HepG2 (cell line): ENCODE measurements around the gene SMAP1. TPM values are rescaled to one million over a fixed set of nuclear protein-coding genes. Genes with fewer than 3 reads are reported as not detected.

Experiments used
- ATAC-seq: fragments of 200-7000 bp; cut with Tn5 transposase; 3 replicates; pipeline ENCODE4 v1.9.1; 2020; ENCODE audit warnings: mild to moderate bottlenecking, moderate library complexity
- BruUV-seq: library from RNA; stranded (reverse); fragments of 400-500 nt; replicated peaks from 2 replicates; lab custom pipeline; 2021; lab: Mats Ljungman, UMichigan
- CTCF ChIA-PET: fragments of 300-600 bp; formaldehyde crosslinking; extraction: SDS; loops from one replicate; lab custom pipeline; 2021; ENCODE audit warnings: low total read pairs, inconsistent platforms, low intra/inter-chr PET ratio; lab: Yijun Ruan, JAX
- POLR2A ChIA-PET: fragments of 350-600 bp; sonication (Branson Sonifier 250); formaldehyde crosslinking; loops from one replicate; lab custom pipeline; 2020; ENCODE audit warnings: antibody characterized with exemption, inconsistent platforms; lab: Yijun Ruan, JAX
- DNase-seq: peaks from one replicate; pipeline ENCODE4 v3.0.0-alpha.2; 2015; ENCODE audit warnings: low spot score
- FAIRE-seq: peaks from 3 replicates; lab custom pipeline; 2011; peaks lifted over from hg19 to GRCh38; lab: Jason Lieb, UNC
- H2AFZ ChIP-seq: one replicate; pipeline ENCODE4 v1.6.1; 2011; ENCODE audit warnings: low read length, inconsistent platforms
- H3K27ac ChIP-seq: fragments of 300-600 bp; 3 replicates; pipeline ENCODE4 v1.8.0; 2011; ENCODE audit warnings: mixed run types, mild to moderate bottlenecking, mixed read lengths, low read length, inconsistent platforms; ENCODE audit not compliant: insufficient read depth; ENCODE audit errors: extremely low read length
- H3K27me3 ChIP-seq, 2 experiments: fragments of 200-600 bp in 1 of 2; 2 replicates in 1 of 2; 3 replicates in 1 of 2; pipeline versions ENCODE4 v1.6.0 to v1.8.0; 2011; ENCODE audit warnings: low read length in 2 of 2, mild to moderate bottlenecking in 2 of 2, moderate library complexity in 2 of 2, inconsistent platforms in 1 of 2; ENCODE audit not compliant: insufficient read depth in 2 of 2, control insufficient read depth in 1 of 2
- H3K36me3 ChIP-seq, 2 experiments: fragments of 200-600 bp in 1 of 2; replicated peaks in 1 of 2; 2 replicates in 1 of 2; 3 replicates in 1 of 2; pipeline versions ENCODE4 v1.5.1 to v1.8.0; 2011; ENCODE audit warnings: low read length in 2 of 2, inconsistent platforms in 1 of 2; ENCODE audit not compliant: insufficient read depth in 2 of 2, control insufficient read depth in 1 of 2
- H3K4me1 ChIP-seq: 2 replicates; pipeline ENCODE4 v1.5.1; 2012; ENCODE audit warnings: low read length, inconsistent platforms; ENCODE audit not compliant: insufficient read depth
- H3K4me2 ChIP-seq: 2 replicates; pipeline ENCODE4 v1.6.0; 2011; ENCODE audit warnings: low read depth, low read length, inconsistent platforms
- H3K4me3 ChIP-seq, 3 experiments: fragments of 200-600 bp in 1 of 3; sonication (generic), shearing (Covaris generic) in 1 of 3; replicated peaks in 1 of 3; 2 replicates each; pipeline ENCODE4 v1.5.1; 2011 to 2016; ENCODE audit warnings: low read length in 3 of 3, inconsistent platforms in 2 of 3, low read depth in 2 of 3, mild to moderate bottlenecking in 2 of 3, control low read depth in 1 of 3, mixed read lengths in 1 of 3; ENCODE audit not compliant: insufficient read depth in 1 of 3
- H3K79me2 ChIP-seq: one replicate; pipeline ENCODE4 v1.6.1; 2011; ENCODE audit warnings: low read length, inconsistent platforms; ENCODE audit not compliant: insufficient read depth
- H3K9ac ChIP-seq: 2 replicates; pipeline ENCODE4 v1.6.0; 2011; ENCODE audit warnings: mild to moderate bottlenecking, low read depth, low read length, inconsistent platforms; ENCODE audit not compliant: insufficient read depth
- H3K9me3 ChIP-seq: 2 replicates; pipeline ENCODE4 v1.5.1; 2012; ENCODE audit warnings: mild to moderate bottlenecking, low read length
- H4K20me1 ChIP-seq: 2 replicates; pipeline ENCODE4 v1.6.0; 2011; ENCODE audit warnings: inconsistent platforms, mild to moderate bottlenecking, low read length, moderate library complexity; ENCODE audit not compliant: insufficient read depth
- CHD4 ChIP-seq: fragments of 200-600 bp; sonication (generic); IDR thresholded peaks from 2 replicates; pipeline ENCODE4 v1.7.0; 2017; ENCODE audit warnings: mild to moderate bottlenecking, low read length, borderline replicate concordance
- ERF ChIP-seq: IDR thresholded peaks from 2 replicates; pipeline ENCODE4 v1.6.1; 2018; ENCODE audit warnings: missing biosample characterization, missing genetic modification reagents
- EZH2 ChIP-seq: conservative IDR thresholded peaks from 2 replicates; pipeline ENCODE4 v1.6.1; 2012; ENCODE audit warnings: mild to moderate bottlenecking, low read depth, low read length, moderate library complexity
- MAF1 ChIP-seq: sonication (generic); formaldehyde crosslinking; IDR thresholded peaks from 2 replicates; pipeline ENCODE4 v1.5.0; 2020; ENCODE audit warnings: missing genetic modification reagents, borderline replicate concordance
- NAIF1 ChIP-seq: sonication (generic); formaldehyde crosslinking; IDR thresholded peaks from 2 replicates; pipeline ENCODE4 v1.5.0; 2020; ENCODE audit warnings: mild to moderate bottlenecking, missing genetic modification reagents, borderline replicate concordance
- POLR2G ChIP-seq: fragments of 200-400 bp; formaldehyde crosslinking; IDR thresholded peaks from 2 replicates; pipeline ENCODE4 v1.6.1; 2018; ENCODE audit warnings: mild to moderate bottlenecking, low read depth, low read length, moderate library complexity
- SYNCRIP ChIP-seq: fragments of 200-400 bp; formaldehyde crosslinking; IDR thresholded peaks from 2 replicates; pipeline ENCODE4 v1.6.1; 2018; ENCODE audit warnings: mild to moderate bottlenecking, low read depth, low read length; ENCODE audit not compliant: insufficient read depth
- TCF7 ChIP-seq: sonication (generic); IDR thresholded peaks from 2 replicates; pipeline ENCODE4 v1.6.1; 2016; ENCODE audit warnings: antibody characterized with exemption, low read depth
- ZNF260 ChIP-seq: sonication (generic); formaldehyde crosslinking; IDR thresholded peaks from 2 replicates; pipeline ENCODE4 v1.4.0; 2020; ENCODE audit warnings: missing genetic modification reagents, low read depth, mild to moderate bottlenecking, borderline replicate concordance
- ZNF589 ChIP-seq: sonication (generic); formaldehyde crosslinking; conservative IDR thresholded peaks from 2 replicates; pipeline ENCODE4 v1.8.0; 2022; ENCODE audit warnings: mild to moderate bottlenecking, moderate library complexity, missing genetic modification reagents
- ZNF614 ChIP-seq: IDR thresholded peaks from 2 replicates; pipeline ENCODE4 v1.6.1; 2018; ENCODE audit warnings: missing biosample characterization, missing genetic modification reagents, inconsistent platforms, borderline replicate concordance
- ZNF747 ChIP-seq: sonication (generic); formaldehyde crosslinking; IDR thresholded peaks from 2 replicates; pipeline ENCODE4 v1.8.1; 2023; ENCODE audit warnings: missing genetic modification reagents, mild to moderate bottlenecking, borderline replicate concordance
- ZNF776 ChIP-seq: sonication (generic); formaldehyde crosslinking; IDR thresholded peaks from 2 replicates; pipeline ENCODE4 v1.4.0; 2020; ENCODE audit warnings: mild to moderate bottlenecking, missing genetic modification reagents
- WGBS: methylation state at CpG from one replicate; pipeline ENCODE4 v1.1.6; 2017; ENCODE audit warnings: low lambda C conversion rate; 5-methylcytosine and 5-hydroxymethylcytosine counted together
- in situ Hi-C: cut with HindIII; loops from 2 replicates; pipeline ENCODE4 v1.10.0; 2017; ENCODE audit warnings: low pct_unique_long_range_greater_than_20kb; ENCODE audit not compliant: extremely low pct_ligation_motif_present
- intact Hi-C: fragments of 100-400 bp; cut with micrococcal nuclease; formaldehyde crosslinking; loops from one replicate; pipeline ENCODE4 v1.10.0; 2022; ENCODE audit not compliant: unreplicated experiment
- polyA plus RNA-seq, 8 experiments: library from polyadenylated mRNA; depleted of rRNA in 3 of 8; stranded (reverse) in 7 of 8; unstranded in 1 of 8; fragments of >200 nt; fragmentation: Illumina TruSeq in 4 of 8; extraction: Trizol in 4 of 8; gene quantifications; 2 replicates each; pipeline versions ENCODE4 v1.2.1 to v1.2.3, GENCODE V29; 2011 to 2016; ENCODE audit warnings: low read depth in 4 of 8, missing spikeins in 1 of 8, mixed read lengths in 1 of 8; ENCODE audit not compliant: insufficient read depth in 1 of 8
- total RNA-seq, 5 experiments: library from RNA; depleted of rRNA; stranded (reverse); fragments of >200 nt; fragmentation: Illumina TruSeq; extraction: Trizol; gene quantifications; 2 replicates each; pipeline ENCODE4 v1.2.3, GENCODE V29; 2016; ENCODE audit warnings: low read depth in 1 of 5
- TF ChIP-seq, protein P1 (sequence below): sonication (generic); formaldehyde crosslinking; IDR thresholded peaks from 2 replicates; pipeline ENCODE4 v1.8.1; 2022; ENCODE audit warnings: mild to moderate bottlenecking, missing genetic modification reagents
- TF ChIP-seq, protein P2 (sequence below): sonication (generic); formaldehyde crosslinking; IDR thresholded peaks from 2 replicates; pipeline ENCODE4 v1.9.0; 2021; ENCODE audit warnings: mild to moderate bottlenecking, missing genetic modification reagents

Gene SMAP1
- total and polyA plus RNA-seq, 2 of the 13 experiments (the other 11 are each of a cell fraction or from before 2014, with no cell fraction given) = 13.4 to 17.8 TPM

DNA sequence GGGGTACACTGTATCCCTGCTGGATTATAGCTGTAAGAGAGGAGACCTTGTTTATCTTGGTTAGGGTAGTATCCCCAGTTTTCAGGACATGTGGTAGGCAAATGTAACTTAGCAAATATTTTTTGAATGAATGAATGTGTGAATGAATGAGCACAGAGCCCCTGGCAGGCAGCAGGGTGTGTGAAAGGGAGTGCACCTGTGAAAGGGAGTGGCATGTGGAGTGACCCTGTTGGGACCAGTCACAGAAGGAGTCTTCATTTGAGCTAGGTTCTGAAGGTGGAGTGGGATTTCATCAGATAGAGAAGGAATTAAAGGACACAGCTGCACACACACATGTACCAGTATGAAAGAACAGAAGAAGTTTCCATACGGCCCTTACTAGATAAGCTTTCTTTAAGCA lies 4.9 kb downstream of the SMAP1 start:
- ATAC-seq (no peak), FAIRE-seq (no peak), DNase-seq (no peak)
- H3K36me3 ChIP-seq = no peaks in the 10 kb centered on the region
- intact Hi-C loops = no loop called here
- peaks cover 58% of the 10 kb centered on the region for H3K79me2 ChIP-seq
- no peak overlapping the region for H3K4me3 ChIP-seq
- H3K9ac ChIP-seq = no peak overlapping the region
- peaks cover 6% of the 10 kb centered on the region; the same call in 1 of the 2 replicates for H4K20me1 ChIP-seq
- ChIA-PET POLR2A (interaction anchor here (1.1 kb wide), 1 partner anchor 259 kb away, joined by 4 read pairs; the partner anchor contains the start of gene FAM135A), CTCF (no interaction called here)
- H3K9me3 ChIP-seq = no peaks in the 10 kb centered on the region
- H3K27me3 ChIP-seq = no peaks in the 10 kb centered on the region
- H3K4me2 ChIP-seq = no peak overlapping the region
- WGBS = 94% methylated on average over 1 of the region's 1 CpG
- peaks cover 42% of the 10 kb centered on the region for H3K4me1 ChIP-seq
- BruUV-seq = no TSS peak
- H3K27ac ChIP-seq = no peak overlapping the region
- in situ Hi-C loops = loop anchor here (10.0 kb wide), 1 partner anchor 128 kb away; no protein-coding TSS in a partner anchor
- no peak for TF ChIP-seq ERF (CRISPR knock-in tag)
- no peak for TF ChIP-seq POLR2G
- TF ChIP-seq, protein P1, sequence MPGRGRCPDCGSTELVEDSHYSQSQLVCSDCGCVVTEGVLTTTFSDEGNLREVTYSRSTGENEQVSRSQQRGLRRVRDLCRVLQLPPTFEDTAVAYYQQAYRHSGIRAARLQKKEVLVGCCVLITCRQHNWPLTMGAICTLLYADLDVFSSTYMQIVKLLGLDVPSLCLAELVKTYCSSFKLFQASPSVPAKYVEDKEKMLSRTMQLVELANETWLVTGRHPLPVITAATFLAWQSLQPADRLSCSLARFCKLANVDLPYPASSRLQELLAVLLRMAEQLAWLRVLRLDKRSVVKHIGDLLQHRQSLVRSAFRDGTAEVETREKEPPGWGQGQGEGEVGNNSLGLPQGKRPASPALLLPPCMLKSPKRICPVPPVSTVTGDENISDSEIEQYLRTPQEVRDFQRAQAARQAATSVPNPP (CRISPR knock-in tag) = no peak
- TF ChIP-seq CHD4 = no peak
- no peak for TF ChIP-seq ZNF614 (CRISPR knock-in tag)
- TF ChIP-seq ZNF589 (CRISPR knock-in tag) = no peak
- no peak for TF ChIP-seq EZH2
- TF ChIP-seq SYNCRIP = no peak
- no peak for TF ChIP-seq TCF7
- TF ChIP-seq, protein P2, sequence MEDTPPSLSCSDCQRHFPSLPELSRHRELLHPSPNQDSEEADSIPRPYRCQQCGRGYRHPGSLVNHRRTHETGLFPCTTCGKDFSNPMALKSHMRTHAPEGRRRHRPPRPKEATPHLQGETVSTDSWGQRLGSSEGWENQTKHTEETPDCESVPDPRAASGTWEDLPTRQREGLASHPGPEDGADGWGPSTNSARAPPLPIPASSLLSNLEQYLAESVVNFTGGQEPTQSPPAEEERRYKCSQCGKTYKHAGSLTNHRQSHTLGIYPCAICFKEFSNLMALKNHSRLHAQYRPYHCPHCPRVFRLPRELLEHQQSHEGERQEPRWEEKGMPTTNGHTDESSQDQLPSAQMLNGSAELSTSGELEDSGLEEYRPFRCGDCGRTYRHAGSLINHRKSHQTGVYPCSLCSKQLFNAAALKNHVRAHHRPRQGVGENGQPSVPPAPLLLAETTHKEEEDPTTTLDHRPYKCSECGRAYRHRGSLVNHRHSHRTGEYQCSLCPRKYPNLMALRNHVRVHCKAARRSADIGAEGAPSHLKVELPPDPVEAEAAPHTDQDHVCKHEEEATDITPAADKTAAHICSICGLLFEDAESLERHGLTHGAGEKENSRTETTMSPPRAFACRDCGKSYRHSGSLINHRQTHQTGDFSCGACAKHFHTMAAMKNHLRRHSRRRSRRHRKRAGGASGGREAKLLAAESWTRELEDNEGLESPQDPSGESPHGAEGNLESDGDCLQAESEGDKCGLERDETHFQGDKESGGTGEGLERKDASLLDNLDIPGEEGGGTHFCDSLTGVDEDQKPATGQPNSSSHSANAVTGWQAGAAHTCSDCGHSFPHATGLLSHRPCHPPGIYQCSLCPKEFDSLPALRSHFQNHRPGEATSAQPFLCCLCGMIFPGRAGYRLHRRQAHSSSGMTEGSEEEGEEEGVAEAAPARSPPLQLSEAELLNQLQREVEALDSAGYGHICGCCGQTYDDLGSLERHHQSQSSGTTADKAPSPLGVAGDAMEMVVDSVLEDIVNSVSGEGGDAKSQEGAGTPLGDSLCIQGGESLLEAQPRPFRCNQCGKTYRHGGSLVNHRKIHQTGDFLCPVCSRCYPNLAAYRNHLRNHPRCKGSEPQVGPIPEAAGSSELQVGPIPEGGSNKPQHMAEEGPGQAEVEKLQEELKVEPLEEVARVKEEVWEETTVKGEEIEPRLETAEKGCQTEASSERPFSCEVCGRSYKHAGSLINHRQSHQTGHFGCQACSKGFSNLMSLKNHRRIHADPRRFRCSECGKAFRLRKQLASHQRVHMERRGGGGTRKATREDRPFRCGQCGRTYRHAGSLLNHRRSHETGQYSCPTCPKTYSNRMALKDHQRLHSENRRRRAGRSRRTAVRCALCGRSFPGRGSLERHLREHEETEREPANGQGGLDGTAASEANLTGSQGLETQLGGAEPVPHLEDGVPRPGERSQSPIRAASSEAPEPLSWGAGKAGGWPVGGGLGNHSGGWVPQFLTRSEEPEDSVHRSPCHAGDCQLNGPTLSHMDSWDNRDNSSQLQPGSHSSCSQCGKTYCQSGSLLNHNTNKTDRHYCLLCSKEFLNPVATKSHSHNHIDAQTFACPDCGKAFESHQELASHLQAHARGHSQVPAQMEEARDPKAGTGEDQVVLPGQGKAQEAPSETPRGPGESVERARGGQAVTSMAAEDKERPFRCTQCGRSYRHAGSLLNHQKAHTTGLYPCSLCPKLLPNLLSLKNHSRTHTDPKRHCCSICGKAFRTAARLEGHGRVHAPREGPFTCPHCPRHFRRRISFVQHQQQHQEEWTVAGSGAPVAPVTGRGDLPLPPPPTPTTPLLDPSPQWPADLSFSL (CRISPR knock-in tag) = no peak
- TF ChIP-seq ZNF747 (CRISPR knock-in tag) = no peak
- no peak for TF ChIP-seq ZNF260
- TF ChIP-seq MAF1 = no peak
- TF ChIP-seq ZNF776 = no peak
- TF ChIP-seq NAIF1 = no peak
- TF ChIP-seq, all 625 proteins: peak for 0
- no peak overlapping the region for H2AFZ ChIP-seq
